Erythroblast (primary cell): ENCODE measurements around the gene C17orf67.

Source experiments
- GATA1 ChIP-seq: IDR thresholded peaks from 2 replicates; pipeline ENCODE4 v1.6.1; 2011; ENCODE audit warnings: low read depth, mild to moderate bottlenecking, control low read depth, low read length, moderate library complexity
- POLR2A ChIP-seq: IDR thresholded peaks from 2 replicates; pipeline ENCODE4 v1.6.1; 2011; ENCODE audit warnings: mild to moderate bottlenecking, low read length

- TF ChIP-seq POLR2A (no peak), GATA1 (no peak)
Measured at GRCh38 chr17:56754523-56755208, 79.1 kb downstream of the C17orf67 start.
